Measurements from ENCODE around the gene FBF1.
A peak's percentile ranks its signal among the peaks of the same experiment; 100 is the strongest.

FBF1 gene

DNA sequence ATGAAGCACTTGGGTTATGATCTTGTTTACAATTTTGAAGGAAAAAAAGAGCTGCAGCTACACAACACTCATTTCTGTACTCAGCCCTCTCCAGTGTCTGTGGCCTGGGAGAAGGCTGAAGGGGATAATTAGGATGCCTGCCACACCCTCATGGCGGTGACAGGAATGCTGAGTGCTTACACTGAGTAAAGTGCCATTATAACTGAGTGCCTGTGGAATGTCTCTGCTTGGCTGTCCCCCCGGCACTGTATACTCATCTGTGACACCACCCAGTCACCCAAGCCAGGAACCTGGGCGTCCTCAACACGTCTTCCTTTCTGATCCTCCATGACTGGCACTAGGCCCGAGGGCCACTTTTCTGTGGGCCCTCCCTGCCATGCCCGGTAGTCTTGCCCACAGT, 32.6 kb downstream of the FBF1 start:
- H3K9me3 Mint-ChIP-seq: no peaks in the 10 kb centered on the region
- H3K27me3 Mint-ChIP-seq (ENCODE audit: low read depth): no peaks in the 10 kb centered on the region
- TF ChIP-seq, protein P1, sequence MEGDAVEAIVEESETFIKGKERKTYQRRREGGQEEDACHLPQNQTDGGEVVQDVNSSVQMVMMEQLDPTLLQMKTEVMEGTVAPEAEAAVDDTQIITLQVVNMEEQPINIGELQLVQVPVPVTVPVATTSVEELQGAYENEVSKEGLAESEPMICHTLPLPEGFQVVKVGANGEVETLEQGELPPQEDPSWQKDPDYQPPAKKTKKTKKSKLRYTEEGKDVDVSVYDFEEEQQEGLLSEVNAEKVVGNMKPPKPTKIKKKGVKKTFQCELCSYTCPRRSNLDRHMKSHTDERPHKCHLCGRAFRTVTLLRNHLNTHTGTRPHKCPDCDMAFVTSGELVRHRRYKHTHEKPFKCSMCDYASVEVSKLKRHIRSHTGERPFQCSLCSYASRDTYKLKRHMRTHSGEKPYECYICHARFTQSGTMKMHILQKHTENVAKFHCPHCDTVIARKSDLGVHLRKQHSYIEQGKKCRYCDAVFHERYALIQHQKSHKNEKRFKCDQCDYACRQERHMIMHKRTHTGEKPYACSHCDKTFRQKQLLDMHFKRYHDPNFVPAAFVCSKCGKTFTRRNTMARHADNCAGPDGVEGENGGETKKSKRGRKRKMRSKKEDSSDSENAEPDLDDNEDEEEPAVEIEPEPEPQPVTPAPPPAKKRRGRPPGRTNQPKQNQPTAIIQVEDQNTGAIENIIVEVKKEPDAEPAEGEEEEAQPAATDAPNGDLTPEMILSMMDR (IDR thresholded peaks at IDR 0.05; ENCODE audit: unreplicated experiment in 3 of 3): no peak
- H3K4me3 Mint-ChIP-seq: peak overlapping the region in 2 of 3 experiments; percentile 54 to 58
- H3K36me3 Mint-ChIP-seq (ENCODE audit: low read depth): no peaks in the 10 kb centered on the region
- H3K27ac Mint-ChIP-seq: peak overlapping the region; percentile 39 to 73 (median 51)
- H3K4me1 Mint-ChIP-seq: no peaks in the 10 kb centered on the region

DNA sequence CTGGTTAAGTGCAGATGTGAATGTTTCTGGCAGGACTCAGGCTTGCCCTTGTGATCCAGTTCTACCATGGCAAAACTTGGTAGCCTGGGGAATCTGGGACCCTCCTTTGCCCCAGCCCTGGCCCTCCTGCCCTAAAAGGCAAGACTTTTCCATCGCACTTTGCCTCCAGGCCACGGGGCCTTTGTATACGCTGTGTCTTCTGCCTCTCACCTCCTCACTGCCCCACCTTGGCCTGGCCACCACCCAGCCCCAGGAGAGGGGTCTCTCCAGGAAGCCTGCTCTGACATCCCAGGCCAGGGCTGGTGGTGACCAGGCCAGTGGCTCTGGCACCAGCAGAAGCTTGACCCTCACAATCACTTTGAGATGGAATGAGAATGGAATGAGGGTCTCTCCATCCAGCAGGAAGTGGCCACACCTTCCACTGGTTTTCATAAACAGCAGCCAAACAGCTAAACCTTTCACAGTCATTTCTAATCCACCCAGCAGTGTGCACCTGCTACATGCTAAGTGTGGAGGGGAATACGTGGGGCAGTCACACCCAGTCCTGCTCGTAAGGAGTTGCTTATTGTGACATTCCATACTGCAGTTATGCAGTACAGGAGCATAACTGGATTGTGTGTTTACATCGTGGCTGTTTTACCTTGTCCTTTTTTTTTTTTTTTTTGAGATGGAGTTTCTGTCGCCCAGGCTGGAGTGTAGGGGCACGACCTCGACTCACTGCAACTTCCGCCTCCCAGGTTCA, 34.5 kb downstream of the FBF1 start:
- peak overlapping the region; percentile 67 to 71 (median 69) for H3K4me3 Mint-ChIP-seq
- peaks cover 3% of the 10 kb centered on the region for H3K36me3 Mint-ChIP-seq (ENCODE audit: low read depth)
- TF ChIP-seq, protein P1 (IDR thresholded peaks at IDR 0.05; ENCODE audit: unreplicated experiment in 3 of 3): no peak

DNA sequence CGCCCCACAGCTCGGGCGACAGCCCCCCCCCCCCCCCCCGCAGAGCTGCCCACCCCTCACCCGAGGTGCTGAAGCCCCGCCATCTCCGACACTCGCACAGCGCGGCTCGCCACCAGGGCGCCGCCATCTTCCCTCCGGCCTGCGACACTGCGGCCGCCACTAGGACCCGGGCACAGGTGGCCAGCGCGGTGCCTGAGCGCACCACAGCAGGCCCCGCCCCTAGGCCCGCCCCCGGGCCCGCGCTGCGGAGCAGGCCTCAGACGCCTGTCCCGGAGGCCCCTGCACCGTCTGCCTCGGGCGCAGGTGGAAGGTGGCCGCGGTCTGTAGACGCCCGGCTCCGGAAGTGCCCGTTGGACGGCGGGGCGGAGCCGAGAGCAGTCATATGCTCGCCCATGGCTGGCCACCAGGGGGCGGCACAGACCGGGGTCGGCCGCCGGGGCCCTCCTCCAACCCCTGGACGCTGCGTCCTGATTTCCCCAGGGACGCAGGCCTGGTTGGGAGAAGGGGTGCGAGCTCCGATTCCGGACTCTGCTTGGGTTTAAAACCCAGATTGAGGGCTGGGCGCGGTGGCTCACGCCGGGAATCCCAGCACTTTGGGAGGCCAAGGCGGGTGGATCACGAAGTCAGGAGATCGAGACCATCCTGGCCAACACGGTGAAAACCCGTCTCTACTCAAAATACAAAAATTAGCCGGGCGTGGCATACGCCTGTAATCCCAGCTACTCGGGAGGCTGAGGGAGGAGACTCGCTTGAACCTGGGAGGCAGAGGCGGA, 35.9 kb downstream of the FBF1 start, which contains the start of gene MRPL38:
Gene MRPL38 (minus strand): TSS at position 136 of the 773 bp plus-strand sequence. CDS start 9 bp downstream, at position 127.
- TF ChIP-seq, protein P1 (IDR thresholded peaks at IDR 0.05; ENCODE audit: unreplicated experiment in 3 of 3): peak; percentile 98 to 100 (median 99)
- H3K27me3 Mint-ChIP-seq (ENCODE audit: low read depth): no peaks in the 10 kb centered on the region

More for the DNA sequence above, 34.5 kb downstream of the FBF1 start:
- H3K27ac Mint-ChIP-seq: peak overlapping the region in 2 of 3 experiments; percentile 61 to 66
- H3K9me3 Mint-ChIP-seq: no peaks in the 10 kb centered on the region
- H3K4me1 Mint-ChIP-seq: no peaks in the 10 kb centered on the region
- no peaks in the 10 kb centered on the region for H3K27me3 Mint-ChIP-seq (ENCODE audit: low read depth)

DNA sequence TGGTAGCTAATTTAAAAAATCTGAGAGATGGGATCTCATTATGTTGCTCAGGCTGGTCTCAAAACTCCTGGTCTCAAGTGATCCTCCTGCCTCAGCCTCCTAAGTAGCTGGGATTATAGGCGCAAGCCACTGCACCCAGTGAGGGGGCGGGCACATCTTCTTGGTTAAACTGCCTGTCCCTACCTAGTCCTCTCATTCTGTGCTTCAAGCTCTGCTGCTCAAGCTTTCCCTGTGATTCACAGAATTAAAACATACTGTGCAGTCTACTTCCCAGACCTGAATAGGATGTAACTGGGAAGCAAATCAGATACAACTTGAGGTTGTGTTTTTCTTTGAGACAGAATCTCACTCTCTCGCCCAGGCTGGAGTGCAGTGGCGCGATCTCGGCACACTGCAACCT, 38.4 kb downstream of the FBF1 start:
- Mint-ChIP-seq H3K4me1 (peaks cover 3% of the 10 kb centered on the region), H3K27ac (no peak overlapping the region), H3K9me3 (no peaks in the 10 kb centered on the region), H3K36me3 (ENCODE audit: low read depth) (peaks cover 13% of the 10 kb centered on the region), H3K27me3 (ENCODE audit: low read depth) (no peaks in the 10 kb centered on the region), H3K4me3 (peak overlapping the region in 2 of 3 experiments; percentile 12 to 28)
- TF ChIP-seq, protein P1 (IDR thresholded peaks at IDR 0.05; ENCODE audit: unreplicated experiment in 3 of 3): no peak

More for the DNA sequence above, 35.9 kb downstream of the FBF1 start, which contains the start of gene MRPL38:
- H3K27ac Mint-ChIP-seq: peak within 1 kb of the TSS; percentile 87 to 96 (median 93)
- peak within 1 kb of the TSS; percentile 93 to 95 (median 94) for H3K4me3 Mint-ChIP-seq
- no peaks in the 10 kb centered on the region for H3K9me3 Mint-ChIP-seq
- H3K4me1 Mint-ChIP-seq: no peaks in the 10 kb centered on the region
- H3K36me3 Mint-ChIP-seq (ENCODE audit: low read depth): peaks cover 7% of the 10 kb centered on the region

DNA sequence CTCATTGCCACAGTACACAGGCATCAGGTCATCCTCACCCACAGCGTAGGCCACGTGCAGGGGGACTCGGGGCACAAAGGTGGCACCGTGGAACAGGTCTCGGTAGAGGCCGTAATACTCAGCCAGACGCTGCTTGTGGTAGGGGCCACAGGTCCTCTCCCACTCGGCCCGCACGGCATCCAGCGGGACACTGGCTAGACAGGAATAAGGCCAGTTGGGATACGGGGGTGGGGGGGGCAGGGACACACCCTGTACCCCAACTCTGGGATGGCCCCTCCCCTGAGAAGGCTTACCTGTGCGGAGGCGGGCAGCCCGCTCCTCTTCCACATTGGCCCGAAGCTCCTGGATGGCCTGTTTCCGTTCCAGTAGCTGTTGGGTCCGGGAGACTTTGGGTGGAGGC, 39.1 kb downstream of the FBF1 start:
- Mint-ChIP-seq H3K4me3 (peak overlapping the region; percentile 25 to 59 (median 41)), H3K36me3 (ENCODE audit: low read depth) (peaks cover 13% of the 10 kb centered on the region), H3K9me3 (no peaks in the 10 kb centered on the region), H3K4me1 (peaks cover 5% of the 10 kb centered on the region), H3K27ac (no peak overlapping the region), H3K27me3 (ENCODE audit: low read depth) (no peaks in the 10 kb centered on the region)
- TF ChIP-seq, protein P1 (IDR thresholded peaks at IDR 0.05; ENCODE audit: unreplicated experiment in 3 of 3): no peak

All from nephron (organoid).